Activated T-cell treated with anti-CD3 and anti-CD28 coated beads for 4 hours (primary cell): Measurements from ENCODE around the gene PGLYRP1.

Experiments
- DNase-seq: peaks from one replicate; pipeline ENCODE4 v3.0.0-alpha.2; 2020

PGLYRP1 gene

GRCh38 chr19:46031781-46032596 is 9.1 kb upstream of the PGLYRP1 start:
- DNase-seq: no peak

- no peak for DNase-seq
These were observed 8.1 kb upstream of the PGLYRP1 start for GRCh38 chr19:46030812-46031550.

- no peak for DNase-seq
These were observed 3.0 kb upstream of the PGLYRP1 start for GRCh38 chr19:46025835-46026234.

GRCh38 chr19:46023311-46023779 is 492 bp upstream of the PGLYRP1 start:
- no peak for DNase-seq

GRCh38 chr19:46022061-46022430 is 807 bp downstream of the PGLYRP1 start:
- no peak for DNase-seq

GRCh38 chr19:46021531-46022041 is 1.3 kb downstream of the PGLYRP1 start:
- no peak for DNase-seq

- no peak for DNase-seq
These were observed 2.1 kb downstream of the PGLYRP1 start for GRCh38 chr19:46020819-46021125.

- no peak for DNase-seq
These were observed 3.6 kb downstream of the PGLYRP1 start for GRCh38 chr19:46019270-46019669.

GRCh38 chr19:46018729-46019251 is 4.1 kb downstream of the PGLYRP1 start:
- no peak for DNase-seq

GRCh38 chr19:46017874-46018675 is 4.8 kb downstream of the PGLYRP1 start:
- DNase-seq: no peak

GRCh38 chr19:46017095-46017429 is 5.8 kb downstream of the PGLYRP1 start:
- no peak for DNase-seq

- peak; percentile 69 for DNase-seq
These were observed 6.3 kb downstream of the PGLYRP1 start for GRCh38 chr19:46016426-46017094.

GRCh38 chr19:46015687-46016425 is 7.0 kb downstream of the PGLYRP1 start:
- peak; percentile 27 for DNase-seq

- peak; percentile 49 for DNase-seq
These were observed 7.7 kb downstream of the PGLYRP1 start for GRCh38 chr19:46014941-46015686.

- DNase-seq: no peak
These were observed 8.3 kb downstream of the PGLYRP1 start for GRCh38 chr19:46014534-46014933.

- peak; percentile 57 for DNase-seq
These were observed 13.0 kb downstream of the PGLYRP1 start for GRCh38 chr19:46009530-46010510.

- no peak for DNase-seq
These were observed 16.4 kb downstream of the PGLYRP1 start for GRCh38 chr19:46006411-46006810.

GRCh38 chr19:46002678-46003275 is 20.1 kb downstream of the PGLYRP1 start:
- no peak for DNase-seq
